Eye (tissue), 1 donor: ENCODE data around the gene ATP2C2.
"Not testable (repeated sequence)": the region's sequence is repeated elsewhere in the genome, so short reads cannot be mapped to it uniquely, and the experiment has no call there.

Source experiments
- DNase-seq: peaks from one replicate; pipeline ENCODE4 v3.0.0-alpha.2; 2015

Gene ATP2C2

GRCh38 chr16:84369105-84369504, 767 bp downstream of the ATP2C2 start:
- no peak for DNase-seq

GRCh38 chr16:84369938-84370627, 1.7 kb downstream of the ATP2C2 start:
- no peak for DNase-seq

GRCh38 chr16:84370723-84371552, 2.6 kb downstream of the ATP2C2 start:
- DNase-seq = no peak

DNA sequence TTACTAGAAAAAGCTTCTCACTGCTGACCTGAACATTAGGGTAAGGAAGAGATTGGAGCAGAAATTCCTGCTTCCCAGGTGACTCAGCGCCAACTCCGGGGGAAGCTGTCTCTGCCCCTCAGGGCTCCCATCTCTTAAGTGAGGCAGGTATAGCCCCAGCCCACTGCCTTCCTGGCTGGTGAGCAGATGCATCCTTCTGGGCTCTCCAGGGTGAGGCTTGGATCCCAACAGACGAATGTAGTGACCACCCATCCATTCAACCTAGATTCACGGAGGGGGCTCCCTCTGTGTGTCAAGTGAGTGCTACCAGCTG, 3.2 kb downstream of the ATP2C2 start:
- DNase-seq = no peak

- no peak for DNase-seq
Observed at GRCh38 chr16:84373907-84374489, 5.7 kb downstream of the ATP2C2 start.

GRCh38 chr16:84378099-84378498, 9.8 kb downstream of the ATP2C2 start:
- no peak for DNase-seq

- no peak for DNase-seq
Observed at GRCh38 chr16:84378567-84378966, 10.2 kb downstream of the ATP2C2 start.

DNA sequence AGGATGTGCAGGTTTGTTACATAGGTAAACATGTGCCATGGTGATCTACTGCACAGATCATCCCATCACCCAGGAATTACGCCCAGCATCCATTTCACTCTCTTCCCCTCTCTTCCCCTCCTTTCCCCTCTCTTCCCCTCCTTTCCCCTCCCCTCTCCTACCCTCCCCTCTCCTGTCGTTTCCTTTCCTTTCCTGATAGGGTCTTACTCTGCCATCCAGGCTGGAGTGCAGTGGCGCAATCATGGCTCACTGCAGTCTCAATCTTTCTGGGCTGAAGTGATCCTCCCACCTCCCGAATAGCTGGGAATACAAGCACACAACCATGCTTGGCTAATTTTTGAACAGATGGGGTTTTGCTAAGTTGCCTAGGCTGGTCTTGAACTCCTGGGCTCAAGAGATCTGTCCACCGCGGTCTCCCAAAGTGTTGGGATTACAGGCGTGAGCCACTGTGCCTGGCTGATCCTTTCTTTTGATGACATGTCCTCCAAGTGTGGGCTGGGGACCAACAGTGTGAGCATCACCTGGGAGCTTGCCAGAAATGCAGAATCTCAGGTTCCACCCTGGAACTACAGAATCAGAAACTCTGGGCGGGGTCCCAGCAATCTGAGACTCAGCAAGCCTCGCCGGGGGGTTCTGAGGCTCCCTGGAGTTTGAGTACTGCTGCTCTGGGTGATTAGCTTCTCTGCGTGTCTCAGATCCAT, 10.8 kb downstream of the ATP2C2 start:
- no peak for DNase-seq

DNA sequence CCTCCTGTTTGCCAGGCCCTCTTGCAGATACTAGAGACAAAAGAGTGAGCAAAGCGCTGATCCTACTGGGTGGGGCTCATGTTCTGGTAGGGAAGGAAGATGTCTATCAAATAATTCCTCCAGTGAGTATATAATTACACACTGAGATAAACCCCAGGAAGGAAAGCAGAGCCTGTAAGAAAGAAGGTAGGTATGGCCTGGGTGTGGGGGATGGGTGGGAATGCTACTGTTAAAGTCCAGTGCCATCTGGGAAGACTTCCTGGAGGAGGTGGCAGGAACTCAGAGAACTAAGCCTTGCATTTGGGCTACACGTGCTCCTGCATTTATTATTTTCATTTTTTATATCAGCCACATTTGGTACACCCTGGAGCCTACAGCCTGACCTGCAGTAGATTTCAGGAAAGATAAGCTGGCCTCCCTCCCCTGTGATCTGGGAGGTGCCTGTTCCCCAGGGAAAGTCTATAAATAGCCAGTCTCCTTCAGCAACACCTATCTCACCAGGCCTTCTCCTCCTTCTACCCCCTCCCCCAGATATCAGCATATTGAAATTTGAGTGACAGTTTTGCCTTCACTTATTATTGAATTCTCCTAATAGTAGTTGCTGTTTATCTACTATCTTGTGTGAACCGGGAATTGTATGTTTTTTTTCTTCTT, 11.5 kb downstream of the ATP2C2 start:
- no peak for DNase-seq

GRCh38 chr16:84380405-84380804, 12.1 kb downstream of the ATP2C2 start:
- no peak for DNase-seq

DNA sequence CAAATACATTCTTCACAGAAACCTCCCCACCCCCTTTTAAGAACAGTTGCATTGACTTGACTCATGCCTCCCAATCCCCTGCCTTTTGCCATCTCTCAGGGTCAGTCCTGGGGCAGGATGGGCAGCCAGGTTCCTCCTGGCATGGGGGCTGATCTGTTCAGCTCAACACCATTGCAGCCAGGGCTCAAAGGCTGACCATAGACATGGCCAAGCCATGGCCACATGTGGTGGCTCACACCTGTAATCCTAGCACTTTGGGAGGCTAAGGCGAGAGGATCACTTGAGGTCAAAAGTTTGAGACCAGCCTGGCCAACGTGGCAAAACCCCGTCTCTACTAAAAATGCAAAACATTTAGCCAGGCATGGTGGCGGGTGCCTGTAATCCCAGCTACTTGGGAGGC, 14.1 kb downstream of the ATP2C2 start:
- DNase-seq = no peak

GRCh38 chr16:84383106-84383505, 14.8 kb downstream of the ATP2C2 start:
- DNase-seq = no peak

DNA sequence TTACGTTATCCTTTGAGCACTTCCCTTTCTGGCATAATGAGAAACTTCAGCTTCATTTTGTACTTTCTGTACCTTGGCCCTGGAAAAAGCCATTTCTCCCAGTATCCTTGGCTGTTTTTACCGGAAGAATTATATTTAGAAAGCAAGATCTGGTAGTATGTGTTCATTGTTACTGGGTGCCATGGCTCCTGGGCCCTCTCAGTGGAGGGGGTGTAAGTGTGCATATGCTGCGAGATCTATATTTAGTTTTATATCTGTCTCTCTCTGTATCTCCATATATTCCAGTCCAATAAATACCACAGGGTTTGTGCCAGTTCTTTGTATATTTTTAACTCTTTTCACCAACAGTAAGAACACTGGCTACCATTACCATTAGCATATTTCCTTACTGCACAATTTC, 17.7 kb downstream of the ATP2C2 start:
- no peak for DNase-seq

- no peak for DNase-seq
Observed at GRCh38 chr16:84387021-84387420, 18.7 kb downstream of the ATP2C2 start.

DNA sequence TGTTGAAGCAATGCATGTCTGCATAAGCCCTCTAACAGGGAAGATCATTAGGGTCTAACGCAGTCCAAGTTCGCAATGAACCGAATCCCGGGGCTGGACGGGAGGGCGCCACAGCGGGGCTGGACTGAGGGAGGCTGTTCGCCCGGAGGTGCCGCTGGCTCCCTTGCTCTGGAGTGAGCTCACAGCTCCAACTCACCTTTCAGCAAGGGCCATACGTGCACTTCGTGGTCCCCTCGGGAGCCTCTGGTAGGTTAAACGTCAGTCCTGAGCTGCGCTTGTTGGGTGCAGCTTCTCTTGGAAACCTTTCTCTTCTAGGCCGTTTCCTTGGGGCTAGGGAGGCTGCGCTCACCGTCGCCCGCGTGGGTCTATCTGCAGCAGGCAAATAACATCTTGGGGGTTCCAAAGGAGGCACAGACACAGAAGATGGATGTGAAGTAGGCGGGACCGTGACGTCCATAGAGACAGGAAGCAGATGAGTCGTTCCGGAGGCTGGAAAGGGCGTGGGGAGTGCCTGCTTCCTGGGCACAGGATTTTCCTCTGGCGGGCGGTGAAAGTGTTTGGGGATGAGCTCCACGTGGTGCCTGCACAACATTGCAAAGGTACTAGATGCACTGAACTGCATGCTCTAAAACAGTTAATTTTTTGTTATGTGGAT, 21.9 kb downstream of the ATP2C2 start:
- no peak for DNase-seq

DNA sequence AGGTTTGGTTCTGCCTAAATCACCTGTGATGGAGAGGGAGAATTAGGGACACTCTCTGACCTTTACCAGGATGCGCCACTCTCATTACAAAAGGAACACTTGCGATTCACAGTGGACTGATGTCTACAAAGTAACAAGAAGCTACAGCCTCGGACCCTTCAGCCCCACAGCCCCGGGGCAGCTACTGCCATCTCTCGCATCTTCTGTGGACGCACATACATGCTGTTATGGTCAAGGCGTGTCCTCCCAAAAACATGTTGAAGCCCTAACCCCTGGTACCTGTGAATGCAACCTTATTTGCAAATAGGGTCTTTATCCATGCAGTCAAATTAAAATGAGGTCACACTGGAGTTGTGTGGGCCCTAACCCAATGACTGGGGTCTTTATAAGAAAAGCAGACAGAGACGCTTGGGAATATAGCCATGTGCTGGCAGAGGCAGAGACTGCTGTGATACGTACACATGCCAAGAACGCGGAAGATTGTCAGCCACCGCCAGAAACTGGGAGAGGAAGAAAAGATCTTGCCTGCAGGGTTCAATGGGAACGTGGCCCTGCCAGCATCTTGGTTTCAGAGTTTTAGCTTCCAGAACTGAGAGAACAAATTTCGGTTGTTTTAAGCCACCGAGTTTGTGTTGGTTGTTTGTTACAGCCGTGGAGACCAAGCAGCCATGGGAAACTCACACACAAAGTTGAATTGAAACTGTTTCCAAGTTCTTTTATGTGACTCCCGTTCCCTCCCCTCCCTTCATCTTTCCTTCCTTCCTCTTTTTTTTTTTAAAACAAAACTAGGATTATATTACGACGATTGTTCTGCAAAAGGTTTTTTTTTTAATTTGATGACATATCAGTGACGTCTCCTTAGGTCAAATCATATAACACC, 23.1 kb downstream of the ATP2C2 start:
- DNase-seq = peak; percentile 42

- DNase-seq = no peak
Observed at GRCh38 chr16:84392031-84392360, 23.7 kb downstream of the ATP2C2 start.

- DNase-seq = not testable (repeated sequence)
Observed at GRCh38 chr16:84396082-84396481, 27.7 kb downstream of the ATP2C2 start.

GRCh38 chr16:84396537-84397008, 28.2 kb downstream of the ATP2C2 start:
- DNase-seq = peak; percentile 31

GRCh38 chr16:84397090-84397489, 28.8 kb downstream of the ATP2C2 start:
- DNase-seq = no peak

DNA sequence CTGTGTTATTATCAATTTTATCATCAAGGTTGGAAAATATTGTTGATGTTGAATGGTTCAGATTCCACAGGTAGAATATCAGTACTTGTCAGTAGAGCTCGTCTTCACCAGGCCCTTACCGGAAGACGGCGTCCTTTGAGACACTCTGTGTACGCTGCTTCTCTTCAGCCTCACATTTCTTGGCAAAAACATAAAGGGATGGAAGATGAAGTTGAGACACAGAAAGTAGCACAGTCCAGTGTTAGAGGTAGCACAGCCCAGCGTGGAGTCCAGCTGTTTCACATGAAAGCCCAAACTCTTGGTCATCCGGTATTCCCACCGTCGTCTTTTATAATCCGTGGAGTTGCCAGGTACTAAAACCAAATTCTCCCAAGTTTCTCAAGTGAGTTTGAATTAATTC, 30.4 kb downstream of the ATP2C2 start:
- DNase-seq = no peak
